ENCODE measurements around the gene DNMT3A.
A peak's percentile ranks its signal among the peaks of the same experiment; 100 is the strongest.

Gene DNMT3A

DNA sequence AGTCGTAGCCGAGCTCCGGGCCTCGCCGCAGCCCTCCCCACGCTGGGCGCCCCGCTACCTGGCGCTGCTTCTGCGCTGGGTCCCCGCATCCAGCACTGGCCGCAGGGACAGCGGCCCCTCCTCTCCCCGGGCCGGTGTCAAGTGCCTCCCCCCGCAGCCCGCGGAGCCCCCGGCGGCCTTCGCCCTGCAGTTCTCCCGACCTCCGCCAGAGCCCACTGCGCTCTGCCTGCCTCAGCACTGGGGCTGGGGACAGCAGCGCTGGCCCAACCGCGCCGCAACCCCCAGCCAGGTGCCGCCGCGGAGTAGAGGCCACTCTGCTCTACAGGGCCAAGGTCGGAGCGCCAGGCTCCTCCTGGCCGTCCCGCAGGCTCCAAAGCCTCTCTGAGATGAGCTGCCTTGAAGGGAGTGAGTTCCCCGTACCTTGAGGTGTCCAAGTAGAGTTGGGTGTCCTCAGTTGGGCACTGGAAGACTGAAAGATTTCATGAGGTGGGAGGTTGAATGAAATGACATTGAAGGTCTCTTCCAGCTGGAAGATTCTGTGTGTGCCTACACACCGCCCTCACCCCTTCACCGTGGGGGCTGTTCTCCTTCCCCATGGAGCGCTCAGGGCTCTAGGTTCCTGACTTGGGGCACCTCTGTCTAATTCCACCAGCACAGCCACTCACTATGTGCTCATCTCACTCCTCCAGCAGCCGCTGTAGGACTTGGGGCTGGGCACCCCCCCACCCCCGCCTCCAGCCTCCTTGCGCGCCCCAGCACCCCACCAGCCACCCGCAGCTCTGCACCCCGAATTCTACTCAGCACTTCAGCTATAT is 854 bp upstream of the DNMT3A start:
- peak; percentile 78 to 83 for DNase-seq

DNA sequence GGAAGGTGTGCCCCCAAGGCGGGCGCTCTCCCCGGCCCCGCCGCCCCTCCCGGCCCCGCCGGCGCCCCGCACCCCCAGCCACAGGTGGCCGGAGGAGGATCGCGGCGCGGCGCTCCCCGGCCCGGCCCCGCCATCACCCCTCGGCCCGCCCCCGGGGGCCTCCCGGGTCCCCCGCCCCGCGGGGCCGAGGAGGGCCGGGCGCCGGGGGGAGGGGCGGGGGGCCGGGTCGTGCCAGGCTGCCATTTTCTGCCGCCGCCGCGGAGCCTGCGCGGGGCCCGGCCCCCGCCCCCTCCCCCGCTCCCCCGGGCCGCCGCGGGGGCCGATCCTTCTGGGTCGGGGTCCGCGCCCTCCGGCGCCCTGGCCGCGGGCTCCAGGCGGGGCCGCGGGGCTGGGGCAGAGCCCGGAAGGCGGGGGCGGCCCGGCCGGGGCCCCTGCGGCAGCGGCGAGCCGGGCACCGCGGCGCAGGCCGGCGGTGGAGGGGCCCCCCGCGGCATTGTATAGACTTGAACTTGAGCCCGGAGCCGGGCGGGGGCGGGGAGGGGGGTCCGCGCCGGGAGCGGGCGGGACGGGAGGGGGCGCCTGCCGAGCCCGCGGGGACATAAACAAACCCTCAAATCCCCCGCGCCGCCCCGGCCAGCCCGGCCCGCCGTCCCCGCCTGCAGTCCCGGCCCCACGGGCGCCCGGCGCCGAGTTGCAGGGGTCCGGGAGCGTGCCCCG is 556 bp downstream of the DNMT3A start:
- DNase-seq = peak in 1 of 2 experiments; percentile 30

DNA sequence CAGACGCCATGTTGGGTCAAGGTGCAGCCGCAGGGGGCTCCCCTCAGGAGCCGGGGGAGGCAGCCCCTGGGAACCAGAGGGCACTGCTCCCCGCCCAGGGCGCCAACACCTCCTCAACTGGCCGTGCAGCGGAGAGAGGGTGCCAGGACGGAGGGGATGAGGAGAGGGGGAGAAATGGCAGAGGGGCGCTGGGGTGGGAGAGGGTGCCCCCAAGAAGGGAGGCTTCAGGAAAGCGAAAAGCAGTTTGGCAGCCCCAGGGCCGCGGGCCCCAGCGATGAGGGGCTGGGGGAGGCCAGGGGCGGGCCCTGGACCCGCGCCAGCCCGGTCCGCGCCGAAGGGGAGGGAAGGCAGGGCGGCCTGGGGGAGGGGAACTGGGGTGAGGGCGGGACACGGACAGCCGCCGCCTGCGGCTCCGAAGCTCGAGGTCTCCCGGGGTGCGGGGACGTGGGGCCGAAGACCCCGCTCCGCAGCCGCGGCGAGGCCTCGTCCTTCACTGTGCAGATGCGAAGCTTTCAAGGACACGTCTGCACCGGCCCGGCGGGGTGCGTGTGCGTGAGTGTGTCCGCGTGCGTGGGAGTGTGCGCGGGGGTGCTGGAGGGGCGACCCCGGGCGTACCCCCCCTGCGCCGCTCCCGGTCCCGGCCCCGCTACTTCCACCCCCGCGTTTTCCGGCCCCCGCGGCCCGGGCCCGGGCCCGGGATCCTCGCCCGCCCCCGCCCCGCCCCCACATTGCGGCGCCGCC is 1.4 kb downstream of the DNMT3A start:
- DNase-seq = peak in 1 of 2 experiments; percentile 40

DNA sequence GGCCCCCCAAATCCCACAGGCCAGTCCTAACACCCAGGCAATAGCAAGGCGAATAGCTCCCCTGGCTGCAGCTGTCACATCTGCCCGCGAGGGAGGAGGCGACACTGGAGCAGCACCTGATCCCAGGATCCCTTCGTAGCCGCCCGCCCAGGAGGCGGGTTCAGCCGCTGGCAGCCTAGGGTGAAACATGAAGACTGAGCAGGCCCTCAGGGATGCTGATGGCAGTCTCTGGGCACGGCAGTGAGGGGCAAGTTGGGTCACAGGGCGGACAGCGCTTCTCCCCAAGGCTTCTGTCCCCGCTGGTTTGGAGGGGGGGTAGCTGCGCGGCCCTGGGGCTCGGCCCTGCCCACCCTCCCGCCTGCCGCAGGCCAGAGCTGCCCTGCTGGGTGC is 1.9 kb downstream of the DNMT3A start:
- no peak for DNase-seq

DNA sequence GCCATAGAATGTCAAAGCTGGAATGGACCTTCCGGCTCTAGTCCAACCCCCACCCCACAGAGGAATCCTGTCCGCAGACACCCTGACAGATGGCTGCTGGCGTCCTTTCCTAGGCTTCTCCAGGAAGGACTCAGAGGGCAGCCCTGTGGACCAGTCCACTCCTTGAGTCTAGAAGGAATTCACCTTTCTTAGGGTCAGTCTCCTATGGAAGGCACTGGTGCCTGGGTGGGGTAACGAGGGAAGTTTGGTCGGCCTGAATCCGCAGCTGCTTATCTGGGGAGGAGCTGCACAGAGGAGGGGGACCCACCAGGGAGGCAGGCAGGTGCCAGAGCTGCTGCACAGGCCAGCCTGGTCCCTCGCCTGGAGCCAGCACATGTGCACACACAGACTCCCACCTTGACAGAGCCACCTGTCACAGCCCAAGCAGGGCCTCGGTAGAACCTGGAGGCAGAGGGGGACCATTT is 2.5 kb downstream of the DNMT3A start:
- DNase-seq = no peak

DNA sequence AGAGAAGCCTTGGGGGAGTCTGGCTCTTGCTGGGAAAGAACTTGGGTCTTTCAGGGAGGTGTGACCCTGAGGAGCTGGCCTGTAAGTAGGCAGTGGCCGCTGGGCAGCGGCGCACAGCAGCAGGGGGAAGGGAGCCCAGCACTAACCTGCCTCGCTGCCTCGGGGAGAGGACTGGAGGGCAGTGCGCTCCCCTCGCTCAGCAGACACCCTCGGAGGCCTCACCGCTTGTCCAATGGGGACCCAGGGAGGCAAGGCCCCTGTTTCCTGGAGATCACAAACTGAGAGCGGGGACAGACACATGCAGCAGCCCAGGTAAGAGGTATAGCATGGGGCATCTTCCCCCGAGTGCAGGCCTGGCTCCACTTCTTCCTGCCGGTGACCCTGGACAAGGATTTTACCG is 3.3 kb downstream of the DNMT3A start:
- DNase-seq = no peak

DNA sequence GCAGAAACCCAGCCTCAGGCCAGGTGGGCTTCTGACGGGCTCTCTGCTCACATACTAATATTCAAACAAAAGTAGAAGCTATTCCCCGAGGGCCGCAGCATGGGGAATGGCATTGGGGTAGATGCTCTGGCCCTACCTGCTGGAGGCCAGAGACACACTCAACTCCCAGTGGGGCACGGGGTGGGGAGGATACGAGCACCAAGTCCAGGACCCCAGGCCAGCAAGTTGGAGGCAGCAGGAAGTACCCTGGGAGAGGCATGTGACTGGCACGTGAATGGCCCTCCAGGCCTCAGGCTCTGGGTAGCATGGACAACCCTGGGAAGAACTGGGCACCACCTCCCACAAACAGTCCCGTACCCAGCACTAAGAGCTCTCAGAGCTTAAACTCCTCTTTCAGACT is 3.8 kb downstream of the DNMT3A start:
- no peak for DNase-seq

DNA sequence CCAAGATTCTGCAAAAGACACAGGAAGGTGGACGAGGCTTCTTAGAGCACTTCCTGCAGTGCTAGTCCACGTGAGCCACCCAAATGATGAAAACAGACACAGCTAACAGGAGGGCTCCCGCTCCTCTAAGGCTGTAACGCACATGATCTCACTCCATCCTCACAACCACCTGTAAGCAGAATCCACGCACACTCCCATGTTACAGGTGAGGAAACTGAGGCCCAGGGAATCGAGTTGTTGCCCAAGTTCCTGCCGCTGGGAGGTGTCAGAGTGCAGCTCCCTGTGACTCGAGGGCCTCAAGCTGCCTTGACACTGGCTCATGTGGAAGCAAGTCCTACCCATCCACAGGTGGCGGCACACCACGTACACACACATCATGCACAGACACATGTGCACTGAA is 4.4 kb downstream of the DNMT3A start:
- DNase-seq = no peak

DNA sequence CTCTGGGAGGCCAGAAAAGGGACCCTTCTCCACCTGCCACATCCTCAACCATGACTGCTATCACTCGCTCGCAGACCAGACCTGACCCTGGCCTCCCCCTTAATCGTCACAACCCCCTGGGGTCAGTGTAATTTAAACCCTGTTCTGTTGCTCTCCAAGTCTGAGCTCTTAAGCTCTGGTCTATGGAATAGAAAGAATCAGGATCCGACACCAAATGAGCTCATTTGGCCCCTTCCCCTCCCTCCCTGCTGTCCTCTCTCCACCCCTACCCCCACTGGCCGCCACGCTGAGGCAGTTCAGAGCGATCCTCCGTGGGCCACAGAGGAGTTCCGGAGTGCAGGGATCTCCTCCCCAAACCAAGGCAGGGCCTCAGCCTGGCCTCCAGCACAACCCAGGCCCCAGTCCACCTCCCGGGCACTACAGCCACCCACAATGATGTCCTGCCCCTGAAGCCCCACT is 5.3 kb downstream of the DNMT3A start:
- DNase-seq = no peak

DNA sequence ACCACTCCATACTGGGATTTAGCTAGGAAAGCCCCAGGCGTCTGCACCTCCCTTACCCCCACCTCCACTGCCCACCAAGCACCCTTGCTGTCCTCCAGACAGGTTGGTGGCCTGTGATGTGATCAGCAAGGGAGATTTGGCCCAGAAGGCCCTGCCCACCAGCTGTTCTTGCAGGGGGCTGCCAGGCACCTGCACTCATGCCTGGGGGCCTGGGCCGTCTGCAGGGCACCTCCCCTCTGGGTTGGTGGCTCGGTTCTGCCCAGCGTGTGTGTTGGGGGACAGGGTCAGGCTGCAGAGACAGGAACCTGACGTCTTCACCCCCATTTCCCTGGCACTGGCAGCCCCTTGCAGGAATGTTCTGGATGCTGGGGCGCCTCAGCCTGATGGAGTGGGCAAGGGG is 5.8 kb downstream of the DNMT3A start:
- no peak for DNase-seq

DNA sequence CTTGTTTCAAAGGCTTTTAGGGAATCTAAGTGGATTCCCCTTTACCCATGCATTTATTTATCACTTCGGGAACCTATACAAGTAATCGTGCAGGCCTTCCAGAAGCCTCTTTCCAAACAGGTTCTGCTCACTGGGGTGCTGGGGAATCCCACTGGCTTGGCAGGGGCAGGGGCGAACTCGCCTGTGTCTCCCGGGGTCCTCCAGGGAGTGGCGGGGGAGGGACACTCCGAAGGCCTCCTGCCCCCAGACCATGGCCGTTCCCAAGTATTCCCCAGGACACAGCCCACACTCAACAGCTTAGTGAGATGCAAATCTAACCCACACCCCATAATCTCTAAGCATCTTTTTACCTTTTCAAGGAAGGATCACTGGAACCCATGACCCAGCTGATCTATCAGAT is 6.5 kb downstream of the DNMT3A start:
- no peak for DNase-seq

DNA sequence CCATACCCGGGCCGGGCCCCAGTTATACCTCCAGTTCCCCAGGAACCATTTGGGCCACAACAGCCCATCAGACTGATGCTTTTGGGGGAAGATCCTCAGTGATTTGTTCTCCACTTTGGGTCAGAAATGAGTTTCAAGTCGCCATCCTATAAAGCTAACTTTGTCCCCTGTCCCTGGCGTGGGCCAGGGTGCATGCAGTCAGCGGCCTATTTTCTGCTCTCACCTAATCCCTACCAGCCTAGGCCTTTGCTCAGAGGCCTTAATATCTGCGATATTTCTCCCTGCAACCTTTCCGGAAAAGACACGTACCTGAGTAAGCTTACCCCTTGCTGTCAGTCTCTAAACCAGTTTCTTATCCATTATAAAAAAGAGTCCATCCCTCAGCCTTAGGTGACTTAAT is 7.2 kb downstream of the DNMT3A start:
- DNase-seq = no peak

DNA sequence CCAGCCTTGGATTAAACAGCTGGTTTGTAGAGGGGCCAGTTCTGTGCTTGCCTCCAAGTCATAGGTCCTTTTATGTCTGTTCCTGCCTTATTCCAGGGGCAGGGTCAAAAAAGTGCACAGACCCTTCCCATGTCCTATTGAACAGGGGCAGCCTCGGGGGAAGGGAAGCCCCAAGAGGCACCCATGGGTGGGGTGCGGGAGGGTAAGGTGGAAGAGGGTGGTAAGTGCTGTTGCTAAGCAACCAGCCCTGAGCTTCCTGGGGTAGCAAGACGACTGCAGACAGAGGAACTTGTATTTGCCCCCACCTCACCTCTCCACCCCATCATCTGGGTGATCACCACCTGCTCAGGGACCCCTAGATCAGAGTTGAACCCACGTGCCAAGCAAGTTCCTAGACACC is 7.7 kb downstream of the DNMT3A start:
- DNase-seq = no peak

DNA sequence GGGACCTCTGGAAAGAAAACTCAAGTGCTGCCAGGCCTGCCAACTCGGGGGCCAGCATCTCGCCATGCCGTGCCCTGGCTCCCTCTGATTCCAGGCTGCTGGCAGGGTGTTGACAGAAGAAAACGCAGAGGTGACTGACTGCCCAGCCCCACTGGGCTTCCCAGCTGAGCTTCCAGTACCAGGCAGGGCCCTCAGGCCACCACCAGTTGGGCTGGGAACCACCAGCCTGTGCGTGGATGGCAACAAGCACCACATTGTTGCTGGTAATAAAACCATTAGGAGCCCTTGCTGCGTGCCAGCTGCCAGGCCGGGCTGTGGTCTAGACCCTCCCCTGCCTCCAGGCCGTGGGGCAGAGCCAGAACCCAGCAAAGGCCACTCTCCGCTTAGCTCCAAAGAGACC is 9.2 kb downstream of the DNMT3A start:
- DNase-seq = no peak

DNA sequence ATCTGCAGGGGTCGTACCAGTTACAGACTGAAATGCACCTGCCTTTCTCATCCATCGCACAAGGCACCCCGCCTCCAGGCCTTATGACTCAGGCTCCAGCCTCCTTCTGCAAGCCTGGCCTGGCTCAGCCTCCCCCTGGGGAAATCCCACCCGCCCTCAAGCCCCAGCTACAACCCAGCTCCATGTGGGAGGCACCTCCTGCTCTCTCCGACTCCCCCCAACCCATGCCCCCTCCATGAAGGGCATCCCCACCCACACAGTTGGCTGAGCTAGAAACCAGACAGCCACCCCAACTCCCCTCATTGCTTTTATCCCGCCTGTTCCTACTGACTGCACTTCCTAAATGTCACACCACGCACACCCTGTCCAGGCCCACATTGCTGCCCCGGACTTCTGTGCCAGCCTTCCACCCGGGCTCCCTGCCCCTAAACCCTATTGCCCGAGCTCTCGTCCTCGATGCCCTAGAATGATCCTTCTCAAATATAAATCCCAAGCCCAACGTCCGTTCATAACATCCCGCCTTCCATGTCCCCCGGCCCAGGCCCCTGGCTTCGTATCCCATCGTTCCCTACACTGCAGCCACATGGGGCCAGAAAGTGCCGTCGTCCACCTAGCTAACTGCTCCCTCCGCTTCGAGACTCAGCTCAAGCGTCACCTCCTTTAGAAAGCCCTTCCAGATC is 9.9 kb downstream of the DNMT3A start:
- DNase-seq = peak; percentile 64 to 69

DNA sequence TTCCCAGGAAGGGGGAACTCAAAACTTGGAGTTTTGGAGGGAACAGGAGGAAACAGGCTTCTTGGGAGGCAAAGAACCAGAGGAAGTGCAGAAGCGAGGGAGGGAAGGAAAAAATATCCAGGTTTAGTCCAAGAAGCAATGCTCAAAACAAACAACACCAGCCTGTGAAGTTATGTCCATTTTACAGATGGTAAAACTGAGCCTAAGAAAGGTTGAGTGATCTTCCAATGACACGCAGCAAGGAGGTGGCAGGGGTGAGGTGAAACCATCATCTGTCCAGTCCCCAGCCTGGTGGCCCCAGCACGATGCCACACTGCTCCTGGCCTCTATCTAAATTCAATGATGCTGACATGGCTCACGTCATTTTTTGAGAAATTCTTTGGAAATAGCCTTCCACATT is 10.8 kb downstream of the DNMT3A start:
- DNase-seq = no peak

DNA sequence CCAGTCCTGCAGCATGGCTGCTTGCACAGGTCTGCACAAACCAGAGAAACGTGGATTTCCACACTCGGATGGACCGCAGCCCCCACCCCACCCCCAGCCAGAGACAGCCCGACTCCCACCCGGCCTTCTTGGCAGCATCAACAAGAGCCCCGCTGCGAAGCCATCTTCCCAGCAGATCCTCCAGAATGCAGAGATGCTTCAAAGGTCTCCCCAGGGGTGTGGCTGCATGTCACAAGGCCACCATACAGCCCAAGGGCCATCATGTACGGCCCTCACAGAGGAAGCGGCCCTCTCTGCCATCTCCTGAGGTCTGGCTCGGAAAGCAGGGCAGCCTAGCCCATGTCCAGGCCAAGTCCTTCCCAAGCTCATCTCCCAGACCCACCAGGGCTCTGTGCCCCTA is 11.5 kb downstream of the DNMT3A start:
- no peak for DNase-seq

DNA sequence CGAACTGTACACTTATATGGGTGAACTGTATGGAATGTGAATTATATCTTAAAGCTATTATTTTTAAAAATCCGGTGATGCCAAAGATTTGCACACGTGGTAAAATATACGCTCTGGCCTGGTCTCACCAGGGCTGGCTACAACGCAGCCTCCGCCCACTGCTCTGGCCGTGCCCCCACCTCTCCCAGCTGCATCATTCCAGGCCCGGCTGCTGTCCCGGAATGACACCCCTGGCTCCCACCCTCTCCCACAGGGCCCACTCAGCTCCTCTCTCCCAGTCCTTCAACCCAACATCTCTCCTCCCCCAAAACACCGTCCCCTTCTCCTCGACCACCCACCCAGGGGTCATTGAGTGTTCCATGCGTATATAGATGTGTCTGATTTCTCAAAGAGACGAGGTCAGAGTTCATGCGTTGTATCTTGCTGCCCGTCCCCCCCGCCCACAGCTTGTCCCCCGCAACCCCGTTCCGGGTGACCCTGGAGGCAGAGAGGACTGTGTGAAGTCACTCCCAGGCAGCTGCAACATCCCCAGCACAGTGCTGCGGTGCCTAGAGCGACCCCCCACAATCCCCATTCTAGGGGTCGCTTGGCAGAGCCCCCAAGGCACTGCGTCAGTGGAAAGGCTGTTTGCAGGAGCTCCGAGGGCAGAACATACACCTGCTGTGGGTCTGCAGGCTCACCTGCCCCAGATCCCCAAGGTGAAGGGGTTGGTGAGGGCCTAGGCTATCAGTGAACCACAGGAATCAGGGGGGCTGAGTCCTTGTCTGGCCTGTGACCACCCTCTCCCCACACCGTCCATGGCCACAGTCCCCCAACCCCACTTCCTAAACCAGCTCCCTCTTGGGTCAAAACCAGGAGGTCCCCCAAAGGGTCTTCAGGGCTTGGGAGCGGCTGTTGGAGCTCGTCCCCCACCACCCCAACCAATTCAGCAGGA is 13.3 kb downstream of the DNMT3A start:
- DNase-seq = no peak

DNA sequence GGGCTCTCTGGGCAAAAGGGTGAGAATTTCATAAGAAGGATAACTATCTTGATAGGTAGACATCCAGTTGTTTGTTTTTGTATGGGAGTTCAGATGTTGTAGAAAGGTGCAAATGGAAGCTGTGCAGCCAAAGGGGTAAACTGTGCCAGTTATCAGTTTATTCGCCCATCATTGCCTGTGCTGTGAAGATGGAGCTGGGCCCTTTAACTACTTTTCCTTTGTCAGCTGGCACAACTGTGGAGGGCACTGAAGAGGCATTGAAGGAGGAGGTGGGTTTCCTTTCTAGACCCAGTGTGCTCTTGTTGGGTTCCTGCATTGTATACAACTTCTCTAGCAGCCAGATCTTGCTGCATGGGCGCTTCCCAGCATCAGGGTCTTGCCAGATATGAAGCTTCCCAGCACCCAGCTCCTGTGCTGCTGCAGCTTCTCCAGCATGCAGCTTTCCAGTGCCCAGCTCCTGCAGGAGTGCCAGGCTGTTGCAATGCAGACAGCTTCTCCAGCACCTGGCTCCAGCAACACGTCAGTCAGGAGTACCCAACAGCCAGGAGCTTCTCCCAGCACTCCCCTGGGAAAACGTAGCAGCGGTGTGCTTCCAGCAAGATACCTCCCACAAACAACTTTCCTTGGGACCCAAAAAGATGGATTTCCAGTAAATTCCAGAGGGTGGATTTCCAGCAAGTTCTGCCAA is 15.3 kb downstream of the DNMT3A start:
- DNase-seq = no peak

DNA sequence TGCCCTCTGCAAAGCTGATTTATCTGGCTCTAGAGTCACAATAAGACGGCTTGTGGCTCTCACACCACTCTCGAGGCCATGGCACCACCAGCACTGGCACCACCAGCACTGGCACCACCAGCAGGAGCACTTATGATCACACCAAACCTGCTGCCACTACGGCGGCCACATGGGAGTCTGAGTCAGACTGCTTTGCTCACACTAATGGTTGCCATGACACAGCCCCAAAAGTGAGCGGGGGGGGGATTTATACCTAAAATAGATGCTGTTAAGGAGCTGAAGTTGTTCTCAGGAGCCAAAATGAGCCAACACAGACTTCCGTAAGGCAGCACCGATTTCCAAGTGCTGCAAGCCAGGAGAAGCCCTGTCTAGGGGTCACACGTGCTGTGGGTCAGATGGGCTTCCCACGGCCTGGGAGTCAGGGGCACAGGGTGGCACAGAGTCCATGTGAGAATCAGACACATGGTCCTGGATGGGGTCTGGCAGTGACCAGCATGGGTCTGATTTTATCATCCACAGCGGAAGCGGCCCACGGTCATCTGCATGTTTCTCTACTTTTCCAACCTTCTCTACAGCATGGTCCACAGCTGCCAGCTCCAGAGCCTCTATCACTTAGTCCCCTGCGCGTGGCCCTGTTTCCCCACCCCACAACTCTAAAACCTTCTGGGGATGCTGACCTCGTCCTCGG is 16.7 kb downstream of the DNMT3A start:
- DNase-seq = peak in 1 of 2 experiments; percentile 40

DNA sequence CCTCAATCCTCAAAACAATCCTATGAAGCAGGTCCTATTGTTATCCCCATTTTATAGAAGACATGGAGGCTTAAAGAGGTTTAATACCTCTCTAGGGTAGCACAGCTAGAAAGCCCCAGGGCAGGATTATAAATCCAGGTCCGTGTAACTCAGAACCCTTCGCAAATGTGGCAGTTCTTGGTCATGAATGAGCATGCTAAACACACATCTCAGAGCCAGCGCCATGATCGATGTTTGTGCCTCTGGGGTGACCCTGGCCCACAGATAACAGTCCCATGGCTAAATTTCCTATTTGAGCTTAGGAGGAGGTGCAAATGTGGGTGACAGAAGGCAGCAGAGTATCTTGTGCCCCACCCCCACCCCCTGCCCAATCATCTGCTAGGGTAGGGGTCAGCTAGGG is 17.5 kb downstream of the DNMT3A start:
- no peak for DNase-seq

Data from activated CD4-positive, alpha-beta T cell treated with anti-CD3 and anti-CD28 coated beads, Interleukin-2, amount 50 U/mL, for 48 hours (primary cell).